ENCODE measurements around the gene KIAA1755.
"Not testable (repeated sequence)": the region's sequence is repeated elsewhere in the genome, so short reads cannot be mapped to it uniquely, and the experiment has no call there.

The KIAA1755 gene

GRCh38 chr20:38290829-38291814 is 30.6 kb upstream of the KIAA1755 start:
- no peaks in the 10 kb centered on the region for H3K79me2 ChIP-seq (ENCODE audit: insufficient read depth, low read length)
- no peaks in the 10 kb centered on the region for H3F3A ChIP-seq (ENCODE audit: insufficient read depth)
- H3K4me2 ChIP-seq (ENCODE audit: low read depth, low read length, poor library complexity, severe bottlenecking) = no peak overlapping the region
- H3K9me2 ChIP-seq (replicated peaks; ENCODE audit: insufficient read depth, low read length) = no peaks in the 10 kb centered on the region
- H3K27ac ChIP-seq (ENCODE audit: low read depth, low read length) = no peak overlapping the region
- no peak overlapping the region for H2AFZ ChIP-seq (ENCODE audit: low read depth, low read length, severe bottlenecking)
- no peaks in the 10 kb centered on the region for H3K27me3 ChIP-seq (ENCODE audit: low read length)
- no peak overlapping the region for H3K4me3 ChIP-seq (ENCODE audit: insufficient read depth, low read length, poor library complexity, severe bottlenecking)
- no peaks in the 10 kb centered on the region for H3K9me3 ChIP-seq (ENCODE audit: insufficient read depth, low read length)
- no peaks in the 10 kb centered on the region for H3K36me3 ChIP-seq (ENCODE audit: low read length)
- TF ChIP-seq CTCF (IDR thresholded peaks at IDR 0.05; ENCODE audit: insufficient read depth, low read length, poor library complexity, severe bottlenecking) (peak; percentile 42), EZH2phosphoT487 (conservative IDR thresholded peaks at IDR 0.05; ENCODE audit: low read length) (no peak)
- no peak overlapping the region for H3K9ac ChIP-seq (ENCODE audit: low read length)
- H4K20me1 ChIP-seq (ENCODE audit: low read depth, low read length) = no peaks in the 10 kb centered on the region

GRCh38 chr20:38286586-38287531 is 26.3 kb upstream of the KIAA1755 start:
- no peaks in the 10 kb centered on the region for H3K9me3 ChIP-seq (ENCODE audit: insufficient read depth, low read length)
- H3F3A ChIP-seq (ENCODE audit: insufficient read depth) = no peaks in the 10 kb centered on the region
- no peak overlapping the region for H3K4me2 ChIP-seq (ENCODE audit: low read depth, low read length, poor library complexity, severe bottlenecking)
- no peak overlapping the region for H2AFZ ChIP-seq (ENCODE audit: low read depth, low read length, severe bottlenecking)
- H3K79me2 ChIP-seq (ENCODE audit: insufficient read depth, low read length) = no peaks in the 10 kb centered on the region
- H3K27me3 ChIP-seq (ENCODE audit: low read length) = no peaks in the 10 kb centered on the region
- no peak overlapping the region for H3K4me3 ChIP-seq (ENCODE audit: insufficient read depth, low read length, poor library complexity, severe bottlenecking)
- no peaks in the 10 kb centered on the region for H4K20me1 ChIP-seq (ENCODE audit: low read depth, low read length)
- H3K27ac ChIP-seq (ENCODE audit: low read depth, low read length) = no peak overlapping the region
- H3K9ac ChIP-seq (ENCODE audit: low read length) = no peak overlapping the region
- H3K36me3 ChIP-seq (ENCODE audit: low read length) = no peaks in the 10 kb centered on the region
- H3K9me2 ChIP-seq (replicated peaks; ENCODE audit: insufficient read depth, low read length) = no peaks in the 10 kb centered on the region
- TF ChIP-seq CTCF (IDR thresholded peaks at IDR 0.05; ENCODE audit: insufficient read depth, low read length, poor library complexity, severe bottlenecking) (no peak), EZH2phosphoT487 (conservative IDR thresholded peaks at IDR 0.05; ENCODE audit: low read length) (no peak)

GRCh38 chr20:38284893-38285444 is 24.4 kb upstream of the KIAA1755 start:
- TF ChIP-seq EZH2phosphoT487 (conservative IDR thresholded peaks at IDR 0.05; ENCODE audit: low read length) (no peak), CTCF (IDR thresholded peaks at IDR 0.05; ENCODE audit: insufficient read depth, low read length, poor library complexity, severe bottlenecking) (no peak)
- Histone ChIP-seq H3K4me3 (ENCODE audit: insufficient read depth, low read length, poor library complexity, severe bottlenecking) (no peak overlapping the region), H3F3A (ENCODE audit: insufficient read depth) (no peaks in the 10 kb centered on the region), H3K9me3 (ENCODE audit: insufficient read depth, low read length) (no peaks in the 10 kb centered on the region), H3K36me3 (ENCODE audit: low read length) (no peaks in the 10 kb centered on the region), H3K79me2 (ENCODE audit: insufficient read depth, low read length) (no peaks in the 10 kb centered on the region), H3K9me2 (replicated peaks; ENCODE audit: insufficient read depth, low read length) (no peaks in the 10 kb centered on the region), H2AFZ (ENCODE audit: low read depth, low read length, severe bottlenecking) (no peak overlapping the region), H3K27me3 (ENCODE audit: low read length) (no peaks in the 10 kb centered on the region), H4K20me1 (ENCODE audit: low read depth, low read length) (no peaks in the 10 kb centered on the region), H3K9ac (ENCODE audit: low read length) (no peak overlapping the region), H3K27ac (ENCODE audit: low read depth, low read length) (no peak overlapping the region), H3K4me2 (ENCODE audit: low read depth, low read length, poor library complexity, severe bottlenecking) (no peak overlapping the region)

- H3K27ac ChIP-seq (ENCODE audit: low read depth, low read length); H3K9ac ChIP-seq (ENCODE audit: low read length); H3K9me3 ChIP-seq (ENCODE audit: insufficient read depth, low read length); H4K20me1 ChIP-seq (ENCODE audit: low read depth, low read length); H3K4me3 ChIP-seq (ENCODE audit: insufficient read depth, low read length, poor library complexity, severe bottlenecking); H3K27me3 ChIP-seq (ENCODE audit: low read length); H3F3A ChIP-seq (ENCODE audit: insufficient read depth); H3K4me2 ChIP-seq (ENCODE audit: low read depth, low read length, poor library complexity, severe bottlenecking); H3K9me2 ChIP-seq (replicated peaks; ENCODE audit: insufficient read depth, low read length); H2AFZ ChIP-seq (ENCODE audit: low read depth, low read length, severe bottlenecking); H3K79me2 ChIP-seq (ENCODE audit: insufficient read depth, low read length); H3K36me3 ChIP-seq (ENCODE audit: low read length): not testable (repeated sequence)
Observed at GRCh38 chr20:38284066-38284650, 23.6 kb upstream of the KIAA1755 start.

Measured in SU-DHL-6 (cell line).